GM10248 (cell line): ENCODE results near the gene AMPH.
"Not testable (repeated sequence)": the region's sequence is repeated elsewhere in the genome, so short reads cannot be mapped to it uniquely, and the experiment has no call there.

ENCODE experiments used
- CTCF ChIA-PET: fragments of 300-600 bp; sonication (Branson Sonifier 250); formaldehyde crosslinking; extraction: SDS; loops from one replicate; lab custom pipeline; 2021; ENCODE audit warnings: antibody characterized with exemption; lab: Yijun Ruan, JAX
- POLR2A ChIA-PET: fragments of 350-650 bp; sonication (Branson Sonifier 250); formaldehyde crosslinking; extraction: SDS; loops from one replicate; lab custom pipeline; 2020; ENCODE audit warnings: antibody characterized with exemption; lab: Yijun Ruan, JAX
- DNase-seq: peaks from one replicate; pipeline ENCODE4 v3.0.0; 2012; ENCODE audit errors: extremely low spot score
- TF ChIP-seq, protein P1 (sequence below): IDR thresholded peaks from 2 replicates; pipeline ENCODE4 v1.5.1; 2012; ENCODE audit warnings: mild to moderate bottlenecking, low read depth; ENCODE audit errors: extremely low read depth, missing control alignments, control extremely low read depth

The AMPH gene

DNA sequence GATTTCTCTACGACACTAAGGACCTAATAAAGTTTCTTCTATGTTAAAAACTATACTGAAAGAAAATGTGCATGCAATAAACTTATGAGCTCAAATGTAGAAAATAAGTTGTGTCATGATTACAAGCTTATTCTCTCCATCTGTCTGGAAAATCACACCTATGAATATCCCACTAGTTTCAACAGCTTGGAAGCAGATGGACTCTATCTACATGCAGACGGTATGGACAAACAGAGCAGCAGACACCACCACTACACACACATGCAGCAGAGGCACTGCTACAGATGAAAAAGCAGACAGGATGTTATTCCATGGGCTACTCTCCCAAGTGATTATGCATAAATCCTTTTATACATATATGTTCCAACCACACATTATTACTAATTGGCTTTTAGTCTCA lies 234.3 kb downstream of the AMPH start:
- TF ChIP-seq, protein P1, sequence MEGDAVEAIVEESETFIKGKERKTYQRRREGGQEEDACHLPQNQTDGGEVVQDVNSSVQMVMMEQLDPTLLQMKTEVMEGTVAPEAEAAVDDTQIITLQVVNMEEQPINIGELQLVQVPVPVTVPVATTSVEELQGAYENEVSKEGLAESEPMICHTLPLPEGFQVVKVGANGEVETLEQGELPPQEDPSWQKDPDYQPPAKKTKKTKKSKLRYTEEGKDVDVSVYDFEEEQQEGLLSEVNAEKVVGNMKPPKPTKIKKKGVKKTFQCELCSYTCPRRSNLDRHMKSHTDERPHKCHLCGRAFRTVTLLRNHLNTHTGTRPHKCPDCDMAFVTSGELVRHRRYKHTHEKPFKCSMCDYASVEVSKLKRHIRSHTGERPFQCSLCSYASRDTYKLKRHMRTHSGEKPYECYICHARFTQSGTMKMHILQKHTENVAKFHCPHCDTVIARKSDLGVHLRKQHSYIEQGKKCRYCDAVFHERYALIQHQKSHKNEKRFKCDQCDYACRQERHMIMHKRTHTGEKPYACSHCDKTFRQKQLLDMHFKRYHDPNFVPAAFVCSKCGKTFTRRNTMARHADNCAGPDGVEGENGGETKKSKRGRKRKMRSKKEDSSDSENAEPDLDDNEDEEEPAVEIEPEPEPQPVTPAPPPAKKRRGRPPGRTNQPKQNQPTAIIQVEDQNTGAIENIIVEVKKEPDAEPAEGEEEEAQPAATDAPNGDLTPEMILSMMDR: no peak
- ChIA-PET POLR2A (no interaction called here), CTCF (interaction anchor here (0.7 to 1.9 kb wide), 6 partner anchors 11 to 264 kb away, joined by 3 to 8 read pairs (median 4); no protein-coding TSS in a partner anchor)
- no peak for DNase-seq

DNA sequence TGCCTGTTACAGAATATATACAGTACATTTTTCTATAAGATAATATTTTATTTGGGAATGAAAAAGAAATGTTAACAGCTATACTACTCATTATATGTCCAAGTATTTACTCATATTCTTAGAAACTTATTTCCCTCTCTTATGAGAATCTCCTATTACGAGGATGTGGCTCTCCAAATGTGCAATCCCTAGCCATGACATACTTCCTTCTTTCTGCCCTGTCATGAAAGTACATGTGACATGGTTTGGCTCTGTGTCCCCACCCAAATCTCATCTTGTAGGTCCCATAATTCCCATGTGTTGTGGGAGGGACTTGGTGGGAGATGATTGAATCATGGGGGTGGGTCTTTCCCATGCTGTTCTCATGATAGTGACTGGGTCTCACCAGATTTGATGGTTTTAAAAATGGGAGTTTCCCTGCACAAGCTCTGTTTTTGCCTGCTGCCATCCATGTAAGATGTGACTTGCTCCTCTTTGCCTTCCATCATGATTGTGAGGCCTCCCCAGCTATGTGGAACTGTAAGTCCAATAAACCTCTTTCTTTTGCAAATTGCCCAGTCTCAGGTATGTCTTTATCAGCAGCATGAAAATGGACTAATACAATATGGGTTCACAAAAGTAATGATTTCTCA lies 235.1 kb downstream of the AMPH start:
- POLR2A ChIA-PET, DNase-seq: not testable (repeated sequence)
- CTCF ChIA-PET: interaction anchor here (0.7 to 1.9 kb wide), 6 partner anchors 10 to 264 kb away, joined by 3 to 8 read pairs (median 4); no protein-coding TSS in a partner anchor

DNA sequence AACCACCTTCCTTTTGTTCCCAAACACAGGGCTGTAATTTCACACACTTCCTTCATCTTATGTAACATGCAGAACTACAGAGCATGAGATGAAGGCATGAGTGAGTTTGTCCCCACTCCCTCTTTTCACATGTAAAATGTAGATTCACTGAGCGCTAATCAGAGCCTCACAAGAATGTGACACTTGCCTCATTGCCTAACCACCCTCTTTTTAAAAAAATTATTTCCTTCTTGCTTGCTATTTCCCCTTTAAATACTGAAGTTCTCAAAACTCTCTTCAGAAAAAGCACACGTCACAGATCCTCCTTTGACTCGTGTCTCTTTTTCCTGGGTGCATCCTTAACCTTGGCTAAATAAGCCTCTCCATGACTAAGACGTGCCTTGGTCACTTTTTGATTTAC lies 236.5 kb downstream of the AMPH start:
- CTCF ChIA-PET: interaction anchor here (1.0 to 1.4 kb wide), 5 partner anchors 9 to 266 kb away, joined by 3 to 5 read pairs (median 3); no protein-coding TSS in a partner anchor
- no peak for DNase-seq
- TF ChIP-seq, protein P1: no peak
- POLR2A ChIA-PET: no interaction called here

DNA sequence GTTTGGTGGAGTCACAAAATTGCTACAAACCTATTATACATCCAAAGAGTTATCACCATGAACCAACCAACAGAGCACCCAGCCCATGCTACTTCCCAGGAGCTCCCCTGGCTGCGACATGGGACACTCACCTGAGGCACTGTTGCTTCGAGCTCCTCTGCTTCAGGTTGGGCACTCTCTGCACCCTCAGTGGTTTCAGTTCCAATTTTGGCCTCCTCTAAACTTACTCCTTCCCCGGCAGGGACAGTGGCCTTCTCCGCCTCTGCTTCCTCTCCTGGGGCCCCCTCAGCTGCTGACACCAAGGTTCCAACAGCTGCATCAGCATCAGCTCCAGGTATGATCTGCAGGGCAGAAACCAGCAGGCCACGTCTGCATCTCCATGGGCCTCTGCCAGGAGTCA lies 237.3 kb downstream of the AMPH start:
- ChIA-PET CTCF (interaction anchor here (1.0 to 1.4 kb wide), 6 partner anchors 8 to 266 kb away, joined by 3 to 5 read pairs (median 3); no protein-coding TSS in a partner anchor), POLR2A (no interaction called here)
- peak; percentile 43 for DNase-seq
- TF ChIP-seq, protein P1: no peak

DNA sequence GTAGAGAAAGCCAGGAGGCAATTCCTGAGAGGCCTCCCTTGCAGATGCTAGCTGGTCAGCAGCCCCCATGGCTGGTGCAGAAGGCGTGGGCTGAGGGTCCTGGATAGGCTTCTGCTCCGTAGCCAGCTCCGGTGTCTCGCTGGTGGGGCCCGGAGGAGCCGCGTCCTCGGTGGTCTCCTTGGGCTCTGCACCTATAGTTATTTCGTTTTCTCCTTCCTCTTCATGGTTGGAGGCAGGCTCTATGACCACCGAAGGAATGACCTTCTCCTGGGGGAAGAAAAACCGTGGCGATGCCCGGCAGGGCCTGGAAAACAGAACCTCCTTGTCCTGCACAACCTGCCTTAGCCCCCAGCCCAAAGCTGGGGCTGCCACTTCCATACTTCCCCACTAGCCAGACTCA lies 239.4 kb downstream of the AMPH start:
- ChIA-PET CTCF (interaction anchor here (1.0 to 6.9 kb wide), 2 partner anchors 7 to 22 kb away, joined by 3 to 29 read pairs; no protein-coding TSS in a partner anchor), POLR2A (no interaction called here)
- DNase-seq: no peak
- TF ChIP-seq, protein P1: no peak

DNA sequence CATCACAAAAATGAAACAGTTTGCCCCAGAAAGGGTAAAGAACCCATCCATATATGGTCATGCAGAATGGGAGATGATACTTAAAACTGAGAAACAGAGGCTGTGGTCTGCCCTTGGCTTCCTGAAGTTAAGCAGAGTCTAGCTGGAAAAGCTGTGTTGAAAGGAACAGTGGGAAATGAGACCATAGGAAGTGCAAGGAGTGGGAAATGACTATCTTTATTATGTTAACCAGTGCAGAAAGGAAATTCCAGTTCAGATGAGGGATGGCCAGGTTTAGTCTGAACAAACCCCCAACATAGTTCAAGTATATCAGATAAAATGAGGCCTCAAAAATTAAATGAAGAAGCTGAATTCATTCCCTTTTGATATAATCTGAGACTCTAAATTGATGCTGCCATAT lies 245.5 kb downstream of the AMPH start:
- POLR2A ChIA-PET: no interaction called here
- TF ChIP-seq, protein P1: no peak
- DNase-seq: no peak
- CTCF ChIA-PET: interaction anchor here (0.9 to 9.1 kb wide), 9 partner anchors 8 to 484 kb away, joined by 3 to 89 read pairs (median 4); no protein-coding TSS in a partner anchor

DNA sequence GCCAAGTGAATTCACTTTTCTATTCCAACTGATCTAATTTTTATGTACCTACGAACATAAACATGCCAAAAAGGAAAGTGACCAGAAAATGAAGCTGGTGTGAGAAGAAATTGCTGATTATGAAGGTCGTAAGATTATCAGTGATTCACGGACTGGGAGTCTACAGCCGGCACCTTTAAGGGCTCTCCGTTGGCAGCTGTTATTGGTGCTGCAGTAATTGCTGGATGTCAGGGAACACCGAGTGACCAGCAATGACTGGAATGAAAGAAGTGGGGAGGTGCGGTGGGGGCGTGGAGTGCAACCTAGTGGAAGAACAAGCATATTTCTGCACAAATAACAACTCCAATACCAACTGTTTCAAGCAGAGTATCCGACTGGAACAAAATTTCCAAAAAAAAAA lies 247.9 kb downstream of the AMPH start:
- CTCF ChIA-PET: interaction anchor here (1.1 to 9.1 kb wide), 3 partner anchors 9 to 15 kb away, joined by 3 to 89 read pairs (median 35); no protein-coding TSS in a partner anchor

More for the DNA sequence above, 247.9 kb downstream of the AMPH start:
- no peak for DNase-seq
- POLR2A ChIA-PET: no interaction called here
- TF ChIP-seq, protein P1: no peak
